ENCODE results near the gene TOP2B.

DNA sequence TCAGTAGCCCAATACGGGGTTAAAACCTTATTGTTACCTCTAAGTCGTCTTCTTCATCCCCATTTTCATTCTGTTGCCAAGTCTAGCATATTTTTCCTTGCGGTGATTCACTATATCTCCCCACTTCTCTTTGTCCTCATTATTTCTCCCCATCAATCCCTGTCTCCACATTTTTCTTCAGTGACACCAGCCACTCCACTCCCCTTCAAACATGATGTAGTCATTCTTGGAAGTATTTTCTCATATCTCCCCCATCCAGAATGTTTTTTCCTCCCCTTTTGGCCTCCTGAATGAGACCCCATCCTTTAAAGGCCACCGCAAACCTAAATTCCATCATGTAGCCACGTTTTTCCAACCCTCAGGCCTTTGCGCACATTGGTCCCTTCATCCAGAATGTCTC, 105.9 kb downstream of the TOP2B start:
- TF ChIP-seq CTCF (conservative IDR thresholded peaks at IDR 0.05; ENCODE audit: low read length) = no peak
- TF ChIP-seq EZH2phosphoT487 (IDR thresholded peaks at IDR 0.05; ENCODE audit: borderline replicate concordance) = no peak
